Epithelial cell of proximal tubule (primary cell): Measurements from ENCODE around the gene BAX. TPM values are rescaled to one million over a fixed set of nuclear protein-coding genes. Genes with fewer than 3 reads are reported as not detected.

Source experiments
- DNase-seq: peaks from one replicate; pipeline ENCODE4 v3.0.0-alpha.2; 2011; ENCODE audit warnings: low read depth
- H3K4me3 ChIP-seq: 2 replicates; pipeline ENCODE4 v1.5.1; 2011; ENCODE audit warnings: low read depth, mild to moderate bottlenecking, low read length
- total RNA-seq: library from RNA; depleted of rRNA; stranded (reverse); fragments of >200 nt; gene quantifications from 2 replicates; pipeline ENCODE4 v1.2.3, GENCODE V29; 2015
- TF ChIP-seq, protein P1 (sequence below): conservative IDR thresholded peaks from 2 replicates; pipeline ENCODE4 v1.5.1; 2012; ENCODE audit warnings: low read depth, mild to moderate bottlenecking, low read length

The BAX gene
- total RNA-seq, 1 donor from 2014 or later: 179 TPM

- TF ChIP-seq, protein P1, sequence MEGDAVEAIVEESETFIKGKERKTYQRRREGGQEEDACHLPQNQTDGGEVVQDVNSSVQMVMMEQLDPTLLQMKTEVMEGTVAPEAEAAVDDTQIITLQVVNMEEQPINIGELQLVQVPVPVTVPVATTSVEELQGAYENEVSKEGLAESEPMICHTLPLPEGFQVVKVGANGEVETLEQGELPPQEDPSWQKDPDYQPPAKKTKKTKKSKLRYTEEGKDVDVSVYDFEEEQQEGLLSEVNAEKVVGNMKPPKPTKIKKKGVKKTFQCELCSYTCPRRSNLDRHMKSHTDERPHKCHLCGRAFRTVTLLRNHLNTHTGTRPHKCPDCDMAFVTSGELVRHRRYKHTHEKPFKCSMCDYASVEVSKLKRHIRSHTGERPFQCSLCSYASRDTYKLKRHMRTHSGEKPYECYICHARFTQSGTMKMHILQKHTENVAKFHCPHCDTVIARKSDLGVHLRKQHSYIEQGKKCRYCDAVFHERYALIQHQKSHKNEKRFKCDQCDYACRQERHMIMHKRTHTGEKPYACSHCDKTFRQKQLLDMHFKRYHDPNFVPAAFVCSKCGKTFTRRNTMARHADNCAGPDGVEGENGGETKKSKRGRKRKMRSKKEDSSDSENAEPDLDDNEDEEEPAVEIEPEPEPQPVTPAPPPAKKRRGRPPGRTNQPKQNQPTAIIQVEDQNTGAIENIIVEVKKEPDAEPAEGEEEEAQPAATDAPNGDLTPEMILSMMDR: no peak
- no peak for DNase-seq
Observed at GRCh38 chr19:48934837-48935236, 19.8 kb upstream of the BAX start.

DNA sequence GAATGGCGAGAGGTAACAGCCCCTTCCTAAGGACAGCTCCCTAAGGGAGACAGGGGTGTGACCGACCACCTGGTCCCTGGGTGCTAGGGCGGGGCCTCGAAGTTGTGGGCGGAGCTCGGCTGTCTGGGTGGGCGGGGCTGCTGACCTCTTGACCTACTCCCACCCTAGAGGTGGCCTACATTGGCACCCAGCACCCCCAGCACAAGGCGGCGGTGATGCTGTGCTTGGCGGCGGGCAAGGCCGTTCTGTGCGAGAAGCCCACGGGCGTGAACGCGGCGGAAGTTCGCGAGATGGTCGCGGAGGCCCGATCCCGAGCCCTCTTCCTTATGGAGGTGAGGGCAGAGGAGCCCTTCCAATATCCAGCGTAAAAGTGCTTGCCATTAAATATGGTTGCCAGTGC lies 18.8 kb upstream of the BAX start:
- no peak for DNase-seq
- TF ChIP-seq, protein P1: no peak

More at GRCh38 chr19:48934837-48935236, 19.8 kb upstream of the BAX start:
- H3K4me3 ChIP-seq: no peak overlapping the region

GRCh38 chr19:48938256-48938655 lies 16.4 kb upstream of the BAX start:
- H3K4me3 ChIP-seq: no peak overlapping the region
- TF ChIP-seq, protein P1: no peak

More for the DNA sequence above, 18.8 kb upstream of the BAX start:
- no peak overlapping the region for H3K4me3 ChIP-seq

GRCh38 chr19:48940902-48941301 lies 13.8 kb upstream of the BAX start:
- TF ChIP-seq, protein P1: no peak
- DNase-seq: no peak
- no peak overlapping the region for H3K4me3 ChIP-seq

More at GRCh38 chr19:48938256-48938655, 16.4 kb upstream of the BAX start:
- no peak for DNase-seq

DNA sequence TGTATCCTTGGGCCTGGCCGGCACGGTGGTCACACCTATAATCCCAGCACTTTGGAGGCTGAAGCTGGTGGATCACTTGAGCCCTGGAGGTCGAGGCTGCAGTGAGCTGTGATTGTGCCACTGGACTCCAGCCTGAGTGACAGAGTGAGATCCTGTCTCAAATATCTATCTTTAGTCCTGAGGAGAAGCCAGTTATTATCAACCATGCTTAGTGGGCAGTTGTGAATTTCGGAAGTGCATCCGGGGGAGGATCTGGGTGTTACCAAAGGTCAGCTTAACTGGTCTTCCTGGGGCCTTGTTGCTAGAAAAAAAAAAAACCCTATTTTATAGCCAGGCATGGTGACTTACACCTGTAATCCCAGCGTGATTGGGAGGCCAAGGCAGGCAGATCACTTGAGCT lies 11.6 kb upstream of the BAX start:
- no peak for DNase-seq
- H3K4me3 ChIP-seq: no peak overlapping the region
- TF ChIP-seq, protein P1: no peak

DNA sequence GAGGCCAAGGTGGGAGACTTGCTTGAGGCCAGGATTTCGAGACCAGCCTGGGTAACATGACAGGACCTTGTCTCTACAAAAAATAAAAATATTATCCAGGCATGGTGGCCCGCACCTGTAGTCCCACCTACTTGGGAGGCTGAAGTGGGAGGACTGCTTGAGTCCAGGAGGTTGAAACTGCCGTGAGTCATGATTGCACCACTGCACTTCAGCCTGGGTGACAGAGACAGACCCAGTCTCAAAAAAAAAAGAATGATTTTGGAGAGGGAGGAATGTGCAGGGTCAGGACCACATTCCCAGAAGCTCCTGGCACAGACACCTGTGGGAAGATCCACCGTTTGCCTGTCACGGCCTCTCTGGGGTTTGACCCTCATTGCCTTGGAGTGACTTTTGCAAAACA lies 9.3 kb upstream of the BAX start:
- TF ChIP-seq, protein P1: no peak
- no peak for DNase-seq
- no peak overlapping the region for H3K4me3 ChIP-seq

- DNase-seq: no peak
- TF ChIP-seq, protein P1: no peak
- H3K4me3 ChIP-seq: no peak overlapping the region
Observed at GRCh38 chr19:48945817-48946216, 8.9 kb upstream of the BAX start.
